Measurements from ENCODE around the gene G6PC1.

GRCh38 chr17:42850954-42851353 is 49.6 kb upstream of the G6PC1 start, which contains the start of gene AOC3:
- no peak for TF ChIP-seq CTCF (conservative IDR thresholded peaks at IDR 0.05; ENCODE audit: low read depth in 2 of 2)
- no peak for TF ChIP-seq EZH2phosphoT487 (IDR thresholded peaks at IDR 0.05; ENCODE audit: unreplicated experiment)
- TF ChIP-seq NANOG (IDR thresholded peaks at IDR 0.05; ENCODE audit: borderline replicate concordance): no peak
- TF ChIP-seq POLR2AphosphoS5 (IDR thresholded peaks at IDR 0.05; ENCODE audit: low read depth): no peak
